ENCODE data around the gene PEX10.

GRCh38 chr1:2358072-2358471 is 54.3 kb downstream of the PEX10 start:
- no peak for TF ChIP-seq EZH2 (IDR thresholded peaks at IDR 0.05; ENCODE audit: borderline replicate concordance)
- TF ChIP-seq CTCF (IDR thresholded peaks at IDR 0.05; ENCODE audit: poor library complexity), result no peak
- no peak for TF ChIP-seq EZH2phosphoT487 (IDR thresholded peaks at IDR 0.05; ENCODE audit: low read depth, severe bottlenecking, unreplicated experiment)

Measured in hepatocyte (in vitro differentiated cells).